ENCODE results near the gene EHMT1. TPM values are rescaled to one million over a fixed set of nuclear protein-coding genes. Genes with fewer than 3 reads are reported as not detected.

The EHMT1 gene
- total and polyA plus RNA-seq, 2 of the 8 experiments (the other 6 are each of a cell fraction or from before 2014, with no cell fraction given), result 95.7 to 163 TPM

DNA sequence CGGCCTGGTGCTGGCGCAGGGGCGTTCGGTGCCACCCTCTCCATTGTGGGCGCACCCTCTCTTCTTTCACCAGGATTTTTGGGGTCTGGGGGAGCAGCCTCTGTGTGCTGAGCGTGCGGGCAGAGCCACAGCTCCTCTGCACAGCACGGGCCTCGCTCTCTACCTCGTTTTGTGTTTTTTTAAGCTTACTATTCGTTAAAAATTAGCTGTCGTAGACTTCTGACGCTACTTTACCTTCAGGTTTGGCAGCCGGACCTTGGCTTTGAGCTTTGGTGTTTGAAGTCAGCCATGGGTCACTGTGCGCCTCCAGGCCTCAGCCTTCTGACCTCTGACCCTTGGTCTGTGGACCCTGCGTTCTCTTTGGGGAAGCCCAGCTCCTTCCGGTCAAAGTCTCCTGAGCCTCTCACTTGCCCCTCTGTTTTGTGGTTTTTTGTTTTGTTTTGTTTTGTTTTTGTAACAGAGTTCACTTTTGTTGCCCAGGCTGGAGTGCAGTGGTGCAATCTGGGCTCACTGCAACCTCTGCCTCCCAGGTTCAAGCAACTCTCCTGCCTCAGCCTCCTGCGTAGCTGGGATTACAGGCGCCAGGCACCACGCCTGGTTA, 170.6 kb downstream of the EHMT1 start:
- Histone ChIP-seq H3K56ac (replicated peaks; ENCODE audit: insufficient read length, low read depth, low read length) (no peak overlapping the region), H2BK5ac (ENCODE audit: low read depth, low read length) (no peak overlapping the region), H3K4me2 (ENCODE audit: insufficient read depth in 1 of 2, low read depth in 2 of 2, low read length in 2 of 2) (no peak overlapping the region), H3K79me1 (ENCODE audit: low read depth, low read length) (peaks cover 6% of the 10 kb centered on the region; the same call in 1 of the 2 replicates), H3K36me3 (ENCODE audit: control insufficient read depth in 2 of 4, insufficient read depth in 4 of 4, low read length in 3 of 4) (peaks cover 11 to 36% (median 30%) of the 10 kb centered on the region in 4 experiments), H3K23me2 (ENCODE audit: low read depth, low read length) (peaks cover 3% of the 10 kb centered on the region; the same call in 1 of the 2 replicates), H2AFZ (ENCODE audit: low read length) (no peak overlapping the region), H3K4ac (replicated peaks; ENCODE audit: insufficient read length, low read depth, low read length) (no peak overlapping the region), H3K18ac (ENCODE audit: extremely low read depth, low read length) (no peak overlapping the region), H3K9ac (replicated peaks in 1 of 4; ENCODE audit: extremely low read depth in 1 of 4, low read depth in 3 of 4, low read length in 3 of 4) (no peak overlapping the region), H2BK120ac (replicated peaks; ENCODE audit: low read depth, low read length) (no peak overlapping the region), H2AK5ac (ENCODE audit: low read depth, low read length) (no peak overlapping the region), H2BK15ac (ENCODE audit: low read length) (no peak overlapping the region), H4K5ac (ENCODE audit: insufficient read length, low read depth, low read length) (no peak overlapping the region), H4K8ac (ENCODE audit: extremely low read depth, insufficient read depth, low read length) (no peak overlapping the region), H3K27ac (ENCODE audit: low read depth, low read length) (no peak overlapping the region), H3K4me3 (ENCODE audit: extremely low read depth in 1 of 4, insufficient read depth in 2 of 4, low read depth in 3 of 4, low read length in 4 of 4) (no peak overlapping the region), H3K4me1 (replicated peaks in 1 of 4; ENCODE audit: control insufficient read depth in 3 of 4, insufficient read depth in 4 of 4, low read length in 3 of 4) (peaks cover 4 to 13% (median 8%) of the 10 kb centered on the region in 4 experiments; a peak in 5 of 7 replicates), H3K14ac (ENCODE audit: insufficient read length) (no peak overlapping the region), H3K23ac (ENCODE audit: insufficient read length) (no peak overlapping the region), H3K79me2 (ENCODE audit: control insufficient read depth in 1 of 2, insufficient read depth in 2 of 2, low read length in 2 of 2) (peaks cover 0 to 19% of the 10 kb centered on the region in 2 experiments; a peak in 1 of 4 replicates), H2BK20ac (ENCODE audit: low read length) (no peak overlapping the region), H2BK12ac (ENCODE audit: low read depth, low read length) (no peak overlapping the region), H3K27me3 (replicated peaks in 1 of 4; ENCODE audit: control insufficient read depth in 3 of 4, extremely low read depth in 1 of 4, insufficient read depth in 3 of 4, low read length in 3 of 4) (no peaks in the 10 kb centered on the region), H3K9me3 (ENCODE audit: insufficient read depth in 2 of 2, low read depth in 1 of 2, low read length in 1 of 2) (no peaks in the 10 kb centered on the region), H4K20me1 (replicated peaks in 1 of 2; ENCODE audit: control insufficient read depth in 1 of 2, insufficient read depth in 2 of 2, low read length in 2 of 2) (peaks cover 1 to 11% of the 10 kb centered on the region in 2 experiments), H4K91ac (replicated peaks; ENCODE audit: insufficient read length, low read length) (no peak overlapping the region)
- POLR2A ChIA-PET (ENCODE audit: partially characterized antibody), result interaction anchor here (0.7 to 1.3 kb wide), 3 partner anchors 170 to 208 kb away, joined by 3 to 5 read pairs (median 3); partner anchors contain the start of gene EHMT1
- DNase-seq (ENCODE audit: low read depth in 1 of 2, low spot score in 2 of 2) (no peak), FAIRE-seq (no peak)
- no peak for TF ChIP-seq SIN3A (conservative IDR thresholded peaks at IDR 0.05 in 1 of 2, IDR thresholded peaks at IDR 0.05 in 1 of 2; ENCODE audit: low read depth in 1 of 2, low read length in 2 of 2)
- TF ChIP-seq BCL11A (IDR thresholded peaks at IDR 0.05; ENCODE audit: low read depth in 2 of 2, low read length in 2 of 2), result no peak
- TF ChIP-seq, protein P1, sequence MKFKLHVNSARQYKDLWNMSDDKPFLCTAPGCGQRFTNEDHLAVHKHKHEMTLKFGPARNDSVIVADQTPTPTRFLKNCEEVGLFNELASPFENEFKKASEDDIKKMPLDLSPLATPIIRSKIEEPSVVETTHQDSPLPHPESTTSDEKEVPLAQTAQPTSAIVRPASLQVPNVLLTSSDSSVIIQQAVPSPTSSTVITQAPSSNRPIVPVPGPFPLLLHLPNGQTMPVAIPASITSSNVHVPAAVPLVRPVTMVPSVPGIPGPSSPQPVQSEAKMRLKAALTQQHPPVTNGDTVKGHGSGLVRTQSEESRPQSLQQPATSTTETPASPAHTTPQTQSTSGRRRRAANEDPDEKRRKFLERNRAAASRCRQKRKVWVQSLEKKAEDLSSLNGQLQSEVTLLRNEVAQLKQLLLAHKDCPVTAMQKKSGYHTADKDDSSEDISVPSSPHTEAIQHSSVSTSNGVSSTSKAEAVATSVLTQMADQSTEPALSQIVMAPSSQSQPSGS (IDR thresholded peaks at IDR 0.05; ENCODE audit: low read length), result no peak
- TF ChIP-seq GTF2F1 (IDR thresholded peaks at IDR 0.05; ENCODE audit: borderline replicate concordance, low read depth, low read length), result no peak
- TF ChIP-seq BRCA1 (IDR thresholded peaks at IDR 0.05; ENCODE audit: low read depth, low read length), result no peak
- TF ChIP-seq KDM1A (IDR thresholded peaks at IDR 0.05; ENCODE audit: borderline replicate concordance, low read length), result no peak
- no peak for TF ChIP-seq BACH1 (IDR thresholded peaks at IDR 0.05; ENCODE audit: low read length)
- no peak for TF ChIP-seq JUN (IDR thresholded peaks at IDR 0.05; ENCODE audit: low read depth, low read length)
- no peak for TF ChIP-seq TEAD4 (IDR thresholded peaks at IDR 0.05; ENCODE audit: low read depth, low read length)
- 89% methylated on average over 19 of the region's 20 CpGs; no CpG with 5 or more reads in 1 of the 2 experiments for WGBS, 2 experiments (ENCODE audit: extremely low coverage in 1 of 2, insufficient coverage in 1 of 2, insufficient read length in 1 of 2, insufficient replicate concordance in 2 of 2, low coverage in 1 of 2, low lambda C conversion rate in 2 of 2, missing lambda C conversion rate in 1 of 2)
- CTCF ChIA-PET (ENCODE audit: partially characterized antibody), result interaction anchor here (0.9 to 1.7 kb wide), 4 partner anchors 94 to 208 kb away, joined by 3 to 9 read pairs (median 4); no protein-coding TSS in a partner anchor

Measured in H1 (cell line).